Liver (tissue), 9 donors: ENCODE data around the gene USP48. TPM values are rescaled to one million over a fixed set of nuclear protein-coding genes. Genes with fewer than 3 reads are reported as not detected.

Source experiments
- DNase-seq: peaks from one replicate; pipeline ENCODE4 v3.0.0-alpha.2; 2017; ENCODE audit warnings: low spot score
- H3K27ac ChIP-seq, 2 donors: one replicate each; pipeline ENCODE4 v1.7.0; 2013; ENCODE audit warnings: inconsistent platforms in 2 of 2, low read length in 2 of 2, control low read depth in 1 of 2, low read depth in 1 of 2, mild to moderate bottlenecking in 1 of 2
- H3K27me3 ChIP-seq, 4 donors: one replicate each; pipeline versions ENCODE4 v1.6.1 to v1.7.0; 2013; ENCODE audit warnings: low read length in 3 of 4, inconsistent platforms in 1 of 4, mild to moderate bottlenecking in 1 of 4, moderate library complexity in 1 of 4; ENCODE audit not compliant: control insufficient read depth in 4 of 4, insufficient read depth in 4 of 4
- H3K36me3 ChIP-seq, 4 donors: one replicate each; pipeline versions ENCODE4 v1.6.1 to v1.7.0; 2013; ENCODE audit warnings: low read length in 3 of 4, mild to moderate bottlenecking in 3 of 4, low read depth in 1 of 4, moderate library complexity in 1 of 4; ENCODE audit not compliant: control insufficient read depth in 4 of 4, insufficient read depth in 3 of 4
- H3K4me1 ChIP-seq, 4 donors: one replicate each; pipeline versions ENCODE4 v1.6.1 to v1.7.0; 2013; ENCODE audit warnings: low read length in 3 of 4, mild to moderate bottlenecking in 3 of 4, moderate library complexity in 1 of 4; ENCODE audit not compliant: control insufficient read depth in 4 of 4, insufficient read depth in 4 of 4
- H3K4me3 ChIP-seq, 3 donors: one replicate each; pipeline versions ENCODE4 v1.6.1 to v1.7.0; 2013; ENCODE audit warnings: low read length in 3 of 3, control low read depth in 1 of 3, low read depth in 1 of 3, mild to moderate bottlenecking in 1 of 3
- H3K9ac ChIP-seq, 2 donors: one replicate each; pipeline ENCODE4 v1.7.0; 2013; ENCODE audit warnings: low read length in 2 of 2, mild to moderate bottlenecking in 2 of 2, moderate library complexity in 2 of 2, control low read depth in 1 of 2, low read depth in 1 of 2
- H3K9me3 ChIP-seq, 4 donors: one replicate each; pipeline versions ENCODE4 v1.6.1 to v1.7.0; 2013; ENCODE audit warnings: low read length in 3 of 4; ENCODE audit not compliant: control insufficient read depth in 4 of 4
- EGR1 ChIP-seq, 2 donors: IDR thresholded peaks; 2 replicates each; pipeline ENCODE4 v1.6.1; 2016 to 2018; ENCODE audit warnings: antibody characterized with exemption in 2 of 2, low read depth in 2 of 2
- FOXA1 ChIP-seq: IDR thresholded peaks from 2 replicates; pipeline ENCODE4 v1.6.1; 2016; ENCODE audit warnings: antibody characterized with exemption
- FOXA2 ChIP-seq: IDR thresholded peaks from 2 replicates; pipeline ENCODE4 v1.6.1; 2016; ENCODE audit warnings: antibody characterized with exemption
- GABPA ChIP-seq, 2 donors: IDR thresholded peaks in 1 of 2; conservative IDR thresholded peaks in 1 of 2; 2 replicates each; pipeline ENCODE4 v1.6.1; 2016; ENCODE audit warnings: antibody characterized with exemption in 2 of 2, mild to moderate bottlenecking in 1 of 2, moderate library complexity in 1 of 2
- HNF4A ChIP-seq, 2 donors: conservative IDR thresholded peaks; 2 replicates each; pipeline ENCODE4 v1.6.1; 2016; ENCODE audit warnings: antibody characterized with exemption in 2 of 2, mild to moderate bottlenecking in 2 of 2
- HNF4G ChIP-seq: IDR thresholded peaks from 2 replicates; pipeline ENCODE4 v1.6.1; 2016; ENCODE audit warnings: antibody characterized with exemption
- JUND ChIP-seq, 2 donors: IDR thresholded peaks; 2 replicates each; pipeline ENCODE4 v1.6.1; 2016; ENCODE audit warnings: antibody characterized with exemption in 2 of 2
- NR2F2 ChIP-seq: IDR thresholded peaks from 2 replicates; pipeline ENCODE4 v1.6.1; 2016; ENCODE audit warnings: antibody characterized with exemption
- RAD21 ChIP-seq, 2 donors: IDR thresholded peaks; 2 replicates each; pipeline ENCODE4 v1.6.1; 2016; ENCODE audit warnings: antibody characterized with exemption in 2 of 2, mild to moderate bottlenecking in 2 of 2
- RXRA ChIP-seq, 2 donors: IDR thresholded peaks; 2 replicates each; pipeline ENCODE4 v1.6.1; 2017 to 2018; ENCODE audit warnings: antibody characterized with exemption in 2 of 2, mild to moderate bottlenecking in 1 of 2
- SP1 ChIP-seq: IDR thresholded peaks from 2 replicates; pipeline ENCODE4 v1.6.1; 2018; ENCODE audit warnings: antibody characterized with exemption, mild to moderate bottlenecking
- TAF1 ChIP-seq: conservative IDR thresholded peaks from 2 replicates; pipeline ENCODE4 v1.6.1; 2016; ENCODE audit warnings: antibody characterized with exemption, mild to moderate bottlenecking
- YY1 ChIP-seq: IDR thresholded peaks from 2 replicates; pipeline ENCODE4 v1.6.1; 2016; ENCODE audit warnings: antibody characterized with exemption, mild to moderate bottlenecking
- WGBS: extraction: QIAGEN DNeasy Blood & Tissue Kit; methylation state at CpG from one replicate; pipeline ENCODE4 v1.1.7; 2013; 5-methylcytosine and 5-hydroxymethylcytosine counted together
- polyA plus RNA-seq, 2 donors: library from polyadenylated mRNA; stranded (reverse) in 1 of 2; unstranded in 1 of 2; fragments of 200-250 nt in 1 of 2; fragments of >200 nt in 1 of 2; fragmentation: Nextera tagmentation in 1 of 2; extraction: Ambion mirVana in 1 of 2; gene quantifications; one replicate each; pipeline versions ENCODE4 v1.2.1 to v1.2.3, GENCODE V29; 2013 to 2015
- total RNA-seq, 2 donors: library from RNA; depleted of rRNA; stranded (reverse); fragments of >200 nt; gene quantifications; one replicate each; pipeline ENCODE4 v1.2.3, GENCODE V29; 2014
- TF ChIP-seq, protein P1 (sequence below): IDR thresholded peaks from 2 replicates; pipeline ENCODE4 v1.6.1; 2016; ENCODE audit warnings: antibody characterized with exemption
- TF ChIP-seq, protein P2 (sequence below): IDR thresholded peaks from 2 replicates; pipeline ENCODE4 v1.6.1; 2016; ENCODE audit warnings: antibody characterized with exemption
- TF ChIP-seq, protein P3 (sequence below): IDR thresholded peaks from 2 replicates; pipeline ENCODE4 v1.6.1; 2016; ENCODE audit warnings: antibody characterized with exemption, mild to moderate bottlenecking
- TF ChIP-seq, protein P4 (sequence below): IDR thresholded peaks from 2 replicates; pipeline ENCODE4 v1.6.1; 2016; ENCODE audit warnings: antibody characterized with exemption
- TF ChIP-seq, protein P5 (sequence below): fragments of 150-350 bp; IDR thresholded peaks from 2 replicates; pipeline ENCODE4 v1.5.1; 2017; ENCODE audit warnings: improper control_type of control experiment, low read depth, low read length; ENCODE audit not compliant: missing input control
- donor health status: healthy.
- donor health status: healthy.
- donor health status: healthy.
- donor health status: healthy.
- donor health status: healthy.

The USP48 gene
- total and polyA plus RNA-seq, 4 donors = 7.8 to 34.9 (median 23.1) TPM

DNA sequence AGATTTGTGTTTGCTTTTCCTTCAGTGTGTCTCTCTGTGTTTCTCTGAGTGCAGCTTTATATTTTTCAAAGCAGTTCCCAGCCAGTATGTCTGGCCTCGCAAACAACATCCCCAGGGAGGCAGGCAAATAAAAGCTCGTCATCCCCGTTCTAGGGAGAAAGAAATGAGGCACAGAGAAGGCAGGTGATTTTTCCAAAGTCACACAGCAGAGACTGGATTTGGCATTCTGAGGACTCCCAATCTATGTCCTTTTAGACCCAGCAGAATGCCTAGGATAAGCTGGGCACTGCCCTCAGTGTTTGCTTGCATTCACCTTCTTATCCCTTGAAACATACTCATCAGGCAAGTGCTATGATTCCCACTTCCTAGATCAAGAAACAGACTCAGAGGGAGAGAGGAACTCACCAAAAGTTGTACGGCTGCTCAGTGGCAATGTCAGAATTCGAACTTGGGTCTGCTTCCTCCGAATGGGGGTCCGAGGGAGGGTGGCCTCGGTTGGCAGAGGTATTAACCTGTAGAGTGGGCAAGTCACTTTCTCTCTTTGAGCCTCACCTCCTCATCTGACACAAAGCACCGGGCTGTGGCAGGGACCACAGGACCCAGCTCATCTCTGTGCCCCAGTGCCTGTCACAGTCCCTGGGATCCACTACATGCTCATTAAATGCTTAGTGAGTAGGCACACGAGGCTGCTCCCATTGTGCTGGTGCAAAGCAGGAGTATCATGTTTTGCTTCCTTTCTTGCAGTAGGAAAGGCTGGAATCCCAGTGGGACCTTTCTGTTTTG is 118.0 kb downstream of the USP48 start:
- 84% methylated on average over 10 of the region's 10 CpGs for WGBS
- no peaks in the 10 kb centered on the region for H3K9me3 ChIP-seq
- H3K27ac ChIP-seq = no peak overlapping the region

More for the DNA sequence above, 118.0 kb downstream of the USP48 start:
- no peak for DNase-seq
- H3K4me3 ChIP-seq = no peak overlapping the region
- no peaks in the 10 kb centered on the region for H3K36me3 ChIP-seq
- H3K27me3 ChIP-seq = no peaks in the 10 kb centered on the region
- no peak overlapping the region for H3K9ac ChIP-seq
- peaks cover 8 to 20% (median 16%) of the 10 kb centered on the region in 4 donors for H3K4me1 ChIP-seq
- TF ChIP-seq NR2F2 = no peak
- TF ChIP-seq, protein P1, sequence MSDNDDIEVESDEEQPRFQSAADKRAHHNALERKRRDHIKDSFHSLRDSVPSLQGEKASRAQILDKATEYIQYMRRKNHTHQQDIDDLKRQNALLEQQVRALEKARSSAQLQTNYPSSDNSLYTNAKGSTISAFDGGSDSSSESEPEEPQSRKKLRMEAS = no peak
- no peak for TF ChIP-seq FOXA1
- no peak for TF ChIP-seq EGR1 (IDR thresholded peaks at IDR 0.05; ENCODE audit: low read depth in 2 of 2)
- TF ChIP-seq YY1 = no peak
- TF ChIP-seq, protein P2, sequence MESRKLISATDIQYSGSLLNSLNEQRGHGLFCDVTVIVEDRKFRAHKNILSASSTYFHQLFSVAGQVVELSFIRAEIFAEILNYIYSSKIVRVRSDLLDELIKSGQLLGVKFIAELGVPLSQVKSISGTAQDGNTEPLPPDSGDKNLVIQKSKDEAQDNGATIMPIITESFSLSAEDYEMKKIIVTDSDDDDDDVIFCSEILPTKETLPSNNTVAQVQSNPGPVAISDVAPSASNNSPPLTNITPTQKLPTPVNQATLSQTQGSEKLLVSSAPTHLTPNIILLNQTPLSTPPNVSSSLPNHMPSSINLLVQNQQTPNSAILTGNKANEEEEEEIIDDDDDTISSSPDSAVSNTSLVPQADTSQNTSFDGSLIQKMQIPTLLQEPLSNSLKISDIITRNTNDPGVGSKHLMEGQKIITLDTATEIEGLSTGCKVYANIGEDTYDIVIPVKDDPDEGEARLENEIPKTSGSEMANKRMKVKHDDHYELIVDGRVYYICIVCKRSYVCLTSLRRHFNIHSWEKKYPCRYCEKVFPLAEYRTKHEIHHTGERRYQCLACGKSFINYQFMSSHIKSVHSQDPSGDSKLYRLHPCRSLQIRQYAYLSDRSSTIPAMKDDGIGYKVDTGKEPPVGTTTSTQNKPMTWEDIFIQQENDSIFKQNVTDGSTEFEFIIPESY = no peak
- no peak for TF ChIP-seq HNF4G
- TF ChIP-seq SP1 = no peak
- TF ChIP-seq FOXA2 = no peak
- no peak for TF ChIP-seq JUND (IDR thresholded peaks at IDR 0.05)
- TF ChIP-seq, protein P3, sequence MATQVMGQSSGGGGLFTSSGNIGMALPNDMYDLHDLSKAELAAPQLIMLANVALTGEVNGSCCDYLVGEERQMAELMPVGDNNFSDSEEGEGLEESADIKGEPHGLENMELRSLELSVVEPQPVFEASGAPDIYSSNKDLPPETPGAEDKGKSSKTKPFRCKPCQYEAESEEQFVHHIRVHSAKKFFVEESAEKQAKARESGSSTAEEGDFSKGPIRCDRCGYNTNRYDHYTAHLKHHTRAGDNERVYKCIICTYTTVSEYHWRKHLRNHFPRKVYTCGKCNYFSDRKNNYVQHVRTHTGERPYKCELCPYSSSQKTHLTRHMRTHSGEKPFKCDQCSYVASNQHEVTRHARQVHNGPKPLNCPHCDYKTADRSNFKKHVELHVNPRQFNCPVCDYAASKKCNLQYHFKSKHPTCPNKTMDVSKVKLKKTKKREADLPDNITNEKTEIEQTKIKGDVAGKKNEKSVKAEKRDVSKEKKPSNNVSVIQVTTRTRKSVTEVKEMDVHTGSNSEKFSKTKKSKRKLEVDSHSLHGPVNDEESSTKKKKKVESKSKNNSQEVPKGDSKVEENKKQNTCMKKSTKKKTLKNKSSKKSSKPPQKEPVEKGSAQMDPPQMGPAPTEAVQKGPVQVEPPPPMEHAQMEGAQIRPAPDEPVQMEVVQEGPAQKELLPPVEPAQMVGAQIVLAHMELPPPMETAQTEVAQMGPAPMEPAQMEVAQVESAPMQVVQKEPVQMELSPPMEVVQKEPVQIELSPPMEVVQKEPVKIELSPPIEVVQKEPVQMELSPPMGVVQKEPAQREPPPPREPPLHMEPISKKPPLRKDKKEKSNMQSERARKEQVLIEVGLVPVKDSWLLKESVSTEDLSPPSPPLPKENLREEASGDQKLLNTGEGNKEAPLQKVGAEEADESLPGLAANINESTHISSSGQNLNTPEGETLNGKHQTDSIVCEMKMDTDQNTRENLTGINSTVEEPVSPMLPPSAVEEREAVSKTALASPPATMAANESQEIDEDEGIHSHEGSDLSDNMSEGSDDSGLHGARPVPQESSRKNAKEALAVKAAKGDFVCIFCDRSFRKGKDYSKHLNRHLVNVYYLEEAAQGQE = no peak
- TF ChIP-seq, protein P4, sequence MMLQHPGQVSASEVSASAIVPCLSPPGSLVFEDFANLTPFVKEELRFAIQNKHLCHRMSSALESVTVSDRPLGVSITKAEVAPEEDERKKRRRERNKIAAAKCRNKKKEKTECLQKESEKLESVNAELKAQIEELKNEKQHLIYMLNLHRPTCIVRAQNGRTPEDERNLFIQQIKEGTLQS = no peak
- TF ChIP-seq RXRA (IDR thresholded peaks at IDR 0.05) = no peak
- no peak for TF ChIP-seq GABPA (IDR thresholded peaks at IDR 0.05 in 1 of 2, conservative IDR thresholded peaks at IDR 0.05 in 1 of 2)
- TF ChIP-seq TAF1 = no peak
- TF ChIP-seq, protein P5, sequence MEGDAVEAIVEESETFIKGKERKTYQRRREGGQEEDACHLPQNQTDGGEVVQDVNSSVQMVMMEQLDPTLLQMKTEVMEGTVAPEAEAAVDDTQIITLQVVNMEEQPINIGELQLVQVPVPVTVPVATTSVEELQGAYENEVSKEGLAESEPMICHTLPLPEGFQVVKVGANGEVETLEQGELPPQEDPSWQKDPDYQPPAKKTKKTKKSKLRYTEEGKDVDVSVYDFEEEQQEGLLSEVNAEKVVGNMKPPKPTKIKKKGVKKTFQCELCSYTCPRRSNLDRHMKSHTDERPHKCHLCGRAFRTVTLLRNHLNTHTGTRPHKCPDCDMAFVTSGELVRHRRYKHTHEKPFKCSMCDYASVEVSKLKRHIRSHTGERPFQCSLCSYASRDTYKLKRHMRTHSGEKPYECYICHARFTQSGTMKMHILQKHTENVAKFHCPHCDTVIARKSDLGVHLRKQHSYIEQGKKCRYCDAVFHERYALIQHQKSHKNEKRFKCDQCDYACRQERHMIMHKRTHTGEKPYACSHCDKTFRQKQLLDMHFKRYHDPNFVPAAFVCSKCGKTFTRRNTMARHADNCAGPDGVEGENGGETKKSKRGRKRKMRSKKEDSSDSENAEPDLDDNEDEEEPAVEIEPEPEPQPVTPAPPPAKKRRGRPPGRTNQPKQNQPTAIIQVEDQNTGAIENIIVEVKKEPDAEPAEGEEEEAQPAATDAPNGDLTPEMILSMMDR = no peak
- TF ChIP-seq HNF4A (conservative IDR thresholded peaks at IDR 0.05) = no peak
- TF ChIP-seq RAD21 (IDR thresholded peaks at IDR 0.05) = no peak
